ENCODE measurements around the gene FAM156A.
"Not testable (repeated sequence)": the region's sequence is repeated elsewhere in the genome, so short reads cannot be mapped to it uniquely, and the experiment has no call there.

Gene FAM156A

GRCh38 chrX:52958113-52958959, at the start of gene FAM156A:
Gene FAM156A, minus strand, starts transcription at chrX:52958518. Its CDS starts 9,930 bp downstream, at chrX:52948588.
- DNase-seq (ENCODE audit: low read depth); H3K4me3 ChIP-seq (ENCODE audit: control insufficient read depth, low read depth, low read length): not testable (repeated sequence)

GRCh38 chrX:53005327-53005726, 47.0 kb upstream of the FAM156A start:
- TF ChIP-seq CTCF (conservative IDR thresholded peaks at IDR 0.05; ENCODE audit: control insufficient read depth, insufficient read depth, low read depth, low read length) = no peak
- peak; percentile 11 for DNase-seq (ENCODE audit: low read depth)
- no peak overlapping the region for H3K4me3 ChIP-seq (ENCODE audit: control insufficient read depth, low read depth, low read length)

GRCh38 chrX:53004811-53005210, 46.5 kb upstream of the FAM156A start:
- DNase-seq (ENCODE audit: low read depth) = no peak
- no peak for TF ChIP-seq CTCF (conservative IDR thresholded peaks at IDR 0.05; ENCODE audit: control insufficient read depth, insufficient read depth, low read depth, low read length)
- H3K4me3 ChIP-seq (ENCODE audit: control insufficient read depth, low read depth, low read length) = no peak overlapping the region

GRCh38 chrX:53004038-53004437, 45.7 kb upstream of the FAM156A start:
- no peak for DNase-seq (ENCODE audit: low read depth)
- no peak for TF ChIP-seq CTCF (conservative IDR thresholded peaks at IDR 0.05; ENCODE audit: control insufficient read depth, insufficient read depth, low read depth, low read length)
- H3K4me3 ChIP-seq (ENCODE audit: control insufficient read depth, low read depth, low read length) = no peak overlapping the region

- no peak overlapping the region for H3K4me3 ChIP-seq (ENCODE audit: control insufficient read depth, low read depth, low read length)
- no peak for TF ChIP-seq CTCF (conservative IDR thresholded peaks at IDR 0.05; ENCODE audit: control insufficient read depth, insufficient read depth, low read depth, low read length)
- no peak for DNase-seq (ENCODE audit: low read depth)
Measured at GRCh38 chrX:53003111-53003510, 44.8 kb upstream of the FAM156A start.

- DNase-seq (ENCODE audit: low read depth) = no peak
- no peak overlapping the region for H3K4me3 ChIP-seq (ENCODE audit: control insufficient read depth, low read depth, low read length)
- TF ChIP-seq CTCF (conservative IDR thresholded peaks at IDR 0.05; ENCODE audit: control insufficient read depth, insufficient read depth, low read depth, low read length) = no peak
Measured at GRCh38 chrX:53001958-53002357, 43.6 kb upstream of the FAM156A start.

- no peak for TF ChIP-seq CTCF (conservative IDR thresholded peaks at IDR 0.05; ENCODE audit: control insufficient read depth, insufficient read depth, low read depth, low read length)
- no peak overlapping the region for H3K4me3 ChIP-seq (ENCODE audit: control insufficient read depth, low read depth, low read length)
- DNase-seq (ENCODE audit: low read depth) = no peak
Measured at GRCh38 chrX:53000447-53001135, 42.3 kb upstream of the FAM156A start.
